H9 (cell line): ENCODE results near the gene EPHB2. TPM values are rescaled to one million over a fixed set of nuclear protein-coding genes. Genes with fewer than 3 reads are reported as not detected.
A peak's percentile ranks its signal among the peaks of the same experiment; 100 is the strongest.
"Not testable (repeated sequence)": the region's sequence is repeated elsewhere in the genome, so short reads cannot be mapped to it uniquely, and the experiment has no call there.

Source experiments
- DNase-seq: peaks from one replicate; pipeline ENCODE4 v3.0.0-alpha.2; 2017
- H2AFZ ChIP-seq: one replicate; pipeline ENCODE4 v1.6.1; 2013; ENCODE audit warnings: mild to moderate bottlenecking, low read length, control low read depth, moderate library complexity
- H2AK5ac ChIP-seq: 2 replicates; pipeline ENCODE4 v1.6.1; 2013; ENCODE audit warnings: low read length, control low read depth, mixed read lengths; ENCODE audit not compliant: insufficient read length
- H2BK120ac ChIP-seq: one replicate; pipeline ENCODE4 v1.6.1; 2013; ENCODE audit warnings: low read depth, mild to moderate bottlenecking, low read length, control low read depth, inconsistent platforms; ENCODE audit not compliant: poor library complexity, severe bottlenecking
- H2BK12ac ChIP-seq: 2 replicates; pipeline ENCODE4 v1.6.1; 2013; ENCODE audit warnings: low read length, control low read depth, mixed read lengths, low read depth; ENCODE audit not compliant: insufficient read length
- H2BK15ac ChIP-seq: 2 replicates; pipeline ENCODE4 v1.6.1; 2013; ENCODE audit warnings: low read depth, low read length, control low read depth
- H2BK20ac ChIP-seq: one replicate; pipeline ENCODE4 v1.6.1; 2013; ENCODE audit warnings: low read depth, mild to moderate bottlenecking, low read length, control low read depth, inconsistent platforms; ENCODE audit not compliant: poor library complexity, severe bottlenecking
- H2BK5ac ChIP-seq: 2 replicates; pipeline ENCODE4 v1.6.1; 2013; ENCODE audit warnings: low read length, control low read depth, mixed read lengths; ENCODE audit not compliant: insufficient read length
- H3K14ac ChIP-seq: 2 replicates; pipeline ENCODE4 v1.6.1; 2013; ENCODE audit warnings: low read length, control low read depth; ENCODE audit not compliant: insufficient read depth
- H3K18ac ChIP-seq: 2 replicates; pipeline ENCODE4 v1.6.1; 2013; ENCODE audit warnings: low read depth, mild to moderate bottlenecking, mixed read lengths, low read length, control low read depth; ENCODE audit not compliant: insufficient read length
- H3K23ac ChIP-seq: 2 replicates; pipeline ENCODE4 v1.6.1; 2013; ENCODE audit warnings: low read length, control low read depth, mixed read lengths, low read depth; ENCODE audit not compliant: insufficient read length
- H3K23me2 ChIP-seq: 2 replicates; pipeline ENCODE4 v1.6.1; 2013; ENCODE audit warnings: low read depth, mild to moderate bottlenecking, mixed read lengths, low read length, control low read depth; ENCODE audit not compliant: insufficient read length, poor library complexity, severe bottlenecking
- H3K27ac ChIP-seq: 2 replicates; pipeline ENCODE4 v1.5.1; 2013; ENCODE audit warnings: low read length, control low read depth, mixed read lengths, low read depth; ENCODE audit not compliant: insufficient read length
- H3K27me3 ChIP-seq: 2 replicates; pipeline ENCODE4 v1.6.1; 2013; ENCODE audit warnings: low read length, control low read depth, inconsistent platforms; ENCODE audit not compliant: insufficient read depth
- H3K4ac ChIP-seq: 2 replicates; pipeline ENCODE4 v1.6.1; 2013; ENCODE audit warnings: low read depth, mild to moderate bottlenecking, control low read depth, inconsistent platforms, low read length, moderate library complexity
- H3K4me1 ChIP-seq: 2 replicates; pipeline ENCODE4 v1.6.1; 2013; ENCODE audit warnings: low read length, control low read depth, inconsistent platforms; ENCODE audit not compliant: insufficient read depth
- H3K4me2 ChIP-seq: 2 replicates; pipeline ENCODE4 v1.6.1; 2013; ENCODE audit warnings: low read length, control low read depth, mixed read lengths; ENCODE audit not compliant: insufficient read length, insufficient read depth
- H3K56ac ChIP-seq: 2 replicates; pipeline ENCODE4 v1.6.1; 2013; ENCODE audit warnings: low read depth, mild to moderate bottlenecking, mixed read lengths, low read length, control low read depth; ENCODE audit not compliant: insufficient read length
- H3K79me1 ChIP-seq: 2 replicates; pipeline ENCODE4 v1.6.1; 2013; ENCODE audit warnings: low read depth, mild to moderate bottlenecking, moderate library complexity, low read length, control low read depth, inconsistent platforms; ENCODE audit not compliant: insufficient read depth, poor library complexity, severe bottlenecking
- H3K79me2 ChIP-seq: 2 replicates; pipeline ENCODE4 v1.6.1; 2013; ENCODE audit warnings: low read length, control low read depth, inconsistent platforms; ENCODE audit not compliant: insufficient read depth
- H3K9ac ChIP-seq: 2 replicates; pipeline ENCODE4 v1.6.1; 2013; ENCODE audit warnings: low read length, control low read depth, mixed read lengths; ENCODE audit not compliant: insufficient read length; ENCODE audit errors: extremely low read depth
- H3K9me3 ChIP-seq: one replicate; pipeline ENCODE4 v1.6.1; 2013; ENCODE audit warnings: low read depth, low read length, inconsistent platforms; ENCODE audit not compliant: control insufficient read depth
- H3T11ph ChIP-seq: one replicate; pipeline ENCODE4 v1.6.1; 2013; ENCODE audit warnings: mild to moderate bottlenecking, low read length, control low read depth, inconsistent platforms
- H4K20me1 ChIP-seq: one replicate; pipeline ENCODE4 v1.6.1; 2013; ENCODE audit not compliant: control insufficient read depth, insufficient read length, insufficient read depth
- H4K5ac ChIP-seq: 2 replicates; pipeline ENCODE4 v1.6.1; 2013; ENCODE audit warnings: low read depth, mild to moderate bottlenecking, mixed read lengths, low read length, control low read depth; ENCODE audit not compliant: insufficient read length
- H4K8ac ChIP-seq: replicated peaks from 2 replicates; pipeline ENCODE4 v1.6.1; 2013; ENCODE audit warnings: low read length, control low read depth, mixed read lengths, low read depth; ENCODE audit not compliant: insufficient read length
- H4K91ac ChIP-seq: 2 replicates; pipeline ENCODE4 v1.6.1; 2013; ENCODE audit warnings: low read depth, mild to moderate bottlenecking, moderate library complexity, mixed read lengths, low read length, control low read depth; ENCODE audit not compliant: insufficient read length
- H3K27ac Mint-ChIP-seq, 3 experiments: 2 replicates in 2 of 3; 3 replicates in 1 of 3; pipeline ENCODE4 v1.8.0; 2020 to 2021; ENCODE audit warnings: mixed read lengths in 3 of 3, mild to moderate bottlenecking in 1 of 3, moderate library complexity in 1 of 3
- H3K27me3 Mint-ChIP-seq: 2 replicates; pipeline ENCODE4 v1.8.0; 2021; ENCODE audit warnings: low read depth, mild to moderate bottlenecking, moderate library complexity, mixed read lengths
- H3K36me3 Mint-ChIP-seq, 3 experiments: 2 replicates in 2 of 3; 3 replicates in 1 of 3; pipeline ENCODE4 v1.8.0; 2020 to 2021; ENCODE audit warnings: low read depth in 3 of 3, mixed read lengths in 3 of 3; ENCODE audit not compliant: insufficient read depth in 1 of 3
- H3K4me1 Mint-ChIP-seq, 2 experiments: 2 replicates each; pipeline ENCODE4 v1.8.0; 2020; ENCODE audit warnings: mixed read lengths in 2 of 2
- H3K4me3 Mint-ChIP-seq, 2 experiments: 2 replicates in 1 of 2; 3 replicates in 1 of 2; pipeline ENCODE4 v1.8.0; 2020 to 2021; ENCODE audit warnings: mild to moderate bottlenecking in 2 of 2, mixed read lengths in 2 of 2, moderate library complexity in 1 of 2
- H3K9me3 Mint-ChIP-seq, 2 experiments: 2 replicates in 1 of 2; 3 replicates in 1 of 2; pipeline ENCODE4 v1.8.0; 2020; ENCODE audit warnings: mild to moderate bottlenecking in 2 of 2, mixed read lengths in 2 of 2, moderate library complexity in 1 of 2
- WGBS: extraction: QIAGEN DNeasy Blood & Tissue Kit; methylation state at CpG from one replicate; pipeline ENCODE4 v1.1.7; 2013; ENCODE audit warnings: missing lambda C conversion rate, low lambda C conversion rate, mixed read lengths; ENCODE audit not compliant: insufficient read length; ENCODE audit errors: extremely low coverage; 5-methylcytosine and 5-hydroxymethylcytosine counted together
- total RNA-seq: library from RNA; stranded (reverse); gene quantifications from 2 replicates; pipeline ENCODE4 v1.2.1, GENCODE V29; 2021
- TF ChIP-seq, protein P1 (sequence below): fragments of 200-600 bp; sonication (generic); conservative IDR thresholded peaks from 3 replicates; pipeline ENCODE4 v1.8.0; 2021; ENCODE audit warnings: antibody characterized with exemption, mild to moderate bottlenecking

EPHB2 gene
- total RNA-seq, 1 experiment from 2014 or later, result 9.5 TPM

DNA sequence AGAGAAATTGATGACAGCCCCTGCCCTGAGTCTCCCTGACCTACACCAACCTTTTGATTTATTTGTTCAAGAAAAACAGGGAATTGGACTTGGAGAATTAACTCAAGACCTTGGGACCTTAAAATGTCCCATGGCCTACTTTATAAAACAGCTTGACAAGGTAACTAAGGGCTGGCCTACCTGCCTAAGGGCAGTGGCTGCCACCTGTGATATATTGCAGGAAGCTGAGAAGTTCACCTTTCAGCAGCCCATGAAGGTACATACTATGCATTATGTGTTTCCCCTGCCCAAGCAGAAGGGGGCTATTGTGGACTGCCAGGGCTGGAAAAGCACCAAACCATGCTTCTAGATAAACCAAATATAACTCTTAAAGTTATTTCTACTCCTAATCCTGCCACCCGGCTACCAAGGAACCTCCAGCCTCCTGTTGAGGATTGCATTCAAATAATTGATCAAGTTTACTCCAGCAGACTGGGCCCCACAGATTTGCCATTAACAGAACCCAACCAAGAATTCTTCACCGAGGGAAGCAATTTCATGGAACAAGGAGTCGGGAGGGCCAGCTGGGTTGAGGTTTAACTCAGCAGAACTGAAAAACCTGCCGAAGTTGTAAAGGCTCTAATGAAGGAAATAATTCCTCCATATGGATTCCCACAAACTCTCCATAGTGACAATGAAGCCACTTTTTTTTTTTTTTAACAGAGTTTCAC is 233.9 kb downstream of the EPHB2 start:
- no CpG with 5 or more reads among the region's 4 CpGs for WGBS

DNA sequence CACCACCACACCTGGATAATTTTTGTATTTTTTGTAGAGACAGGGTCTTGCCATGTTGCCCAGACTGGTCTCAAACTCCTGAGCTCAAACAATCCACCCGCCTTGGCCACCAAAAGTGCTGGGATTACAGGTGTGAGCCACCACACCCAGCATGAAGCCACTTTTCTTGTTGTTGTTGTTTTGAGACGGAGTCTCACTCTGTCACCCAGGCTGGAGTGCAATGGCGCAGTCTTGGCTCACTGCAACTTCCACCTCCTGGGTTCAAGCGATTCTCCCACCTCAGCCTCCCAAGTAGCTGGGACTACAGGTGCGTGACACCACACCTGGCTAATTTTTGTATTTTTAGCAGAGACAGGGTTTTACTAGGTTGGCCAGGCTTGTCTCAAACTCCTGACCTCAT is 234.5 kb downstream of the EPHB2 start:
- H2AK5ac ChIP-seq, H3K14ac ChIP-seq, H3K36me3 Mint-ChIP-seq, H3K4me3 Mint-ChIP-seq, H2BK120ac ChIP-seq, H3K23me2 ChIP-seq, H3T11ph ChIP-seq, H3K27ac ChIP-seq, H2AFZ ChIP-seq, H3K23ac ChIP-seq, H4K20me1 ChIP-seq, H3K27me3 ChIP-seq, H2BK15ac ChIP-seq, H4K91ac ChIP-seq, H2BK20ac ChIP-seq, DNase-seq, H3K18ac ChIP-seq, H3K56ac ChIP-seq, H2BK5ac ChIP-seq, H3K27ac Mint-ChIP-seq, H3K9me3 ChIP-seq, H3K4me1 ChIP-seq, H2BK12ac ChIP-seq, H4K8ac ChIP-seq, H3K79me2 ChIP-seq, H3K4ac ChIP-seq, H3K9ac ChIP-seq, H3K4me1 Mint-ChIP-seq, H4K5ac ChIP-seq, H3K79me1 ChIP-seq, H3K4me2 ChIP-seq: not testable (repeated sequence)
- H3K27me3 Mint-ChIP-seq, result peaks cover 20% of the 10 kb centered on the region
- WGBS, result no CpG with 5 or more reads among the region's 5 CpGs
- peaks cover 11 to 18% of the 10 kb centered on the region in 2 experiments; a peak in 3 of 5 replicates for H3K9me3 Mint-ChIP-seq

More for the DNA sequence above, 233.9 kb downstream of the EPHB2 start:
- Histone ChIP-seq H4K5ac (no peak overlapping the region), H3K23me2 (no peaks in the 10 kb centered on the region), H2BK12ac (no peak overlapping the region), H3K23ac (no peak overlapping the region), H2AFZ (no peak overlapping the region), H3K4me2 (no peak overlapping the region), H3K4me1 (no peaks in the 10 kb centered on the region), H2BK5ac (no peak overlapping the region), H4K8ac (no peak overlapping the region), H3K27me3 (no peaks in the 10 kb centered on the region), H2AK5ac (no peak overlapping the region), H3K79me1 (no peaks in the 10 kb centered on the region), H3K18ac (no peak overlapping the region), H3K9ac (no peak overlapping the region), H2BK15ac (no peak overlapping the region), H3K14ac (no peak overlapping the region), H2BK120ac (no peak overlapping the region), H2BK20ac (no peak overlapping the region), H4K91ac (no peak overlapping the region), H3T11ph (no peak overlapping the region), H3K56ac (no peak overlapping the region), H3K27ac (no peak overlapping the region), H3K9me3 (no peaks in the 10 kb centered on the region), H3K4ac (no peak overlapping the region), H3K79me2 (no peaks in the 10 kb centered on the region), H4K20me1 (no peaks in the 10 kb centered on the region)
- Mint-ChIP-seq H3K36me3 (peaks cover 0 to 2% (median 0%) of the 10 kb centered on the region in 3 experiments; a peak in 2 of 7 replicates), H3K4me3 (no peak overlapping the region), H3K27me3 (peaks cover 20% of the 10 kb centered on the region), H3K27ac (no peak overlapping the region), H3K9me3 (peaks cover 15 to 23% of the 10 kb centered on the region in 2 experiments; a peak in 4 of 5 replicates), H3K4me1 (no peaks in the 10 kb centered on the region)
- TF ChIP-seq, protein P1, sequence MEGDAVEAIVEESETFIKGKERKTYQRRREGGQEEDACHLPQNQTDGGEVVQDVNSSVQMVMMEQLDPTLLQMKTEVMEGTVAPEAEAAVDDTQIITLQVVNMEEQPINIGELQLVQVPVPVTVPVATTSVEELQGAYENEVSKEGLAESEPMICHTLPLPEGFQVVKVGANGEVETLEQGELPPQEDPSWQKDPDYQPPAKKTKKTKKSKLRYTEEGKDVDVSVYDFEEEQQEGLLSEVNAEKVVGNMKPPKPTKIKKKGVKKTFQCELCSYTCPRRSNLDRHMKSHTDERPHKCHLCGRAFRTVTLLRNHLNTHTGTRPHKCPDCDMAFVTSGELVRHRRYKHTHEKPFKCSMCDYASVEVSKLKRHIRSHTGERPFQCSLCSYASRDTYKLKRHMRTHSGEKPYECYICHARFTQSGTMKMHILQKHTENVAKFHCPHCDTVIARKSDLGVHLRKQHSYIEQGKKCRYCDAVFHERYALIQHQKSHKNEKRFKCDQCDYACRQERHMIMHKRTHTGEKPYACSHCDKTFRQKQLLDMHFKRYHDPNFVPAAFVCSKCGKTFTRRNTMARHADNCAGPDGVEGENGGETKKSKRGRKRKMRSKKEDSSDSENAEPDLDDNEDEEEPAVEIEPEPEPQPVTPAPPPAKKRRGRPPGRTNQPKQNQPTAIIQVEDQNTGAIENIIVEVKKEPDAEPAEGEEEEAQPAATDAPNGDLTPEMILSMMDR, result no peak
- DNase-seq, result peak; percentile 3
